ENCODE measurements around the gene TULP1.

DNA sequence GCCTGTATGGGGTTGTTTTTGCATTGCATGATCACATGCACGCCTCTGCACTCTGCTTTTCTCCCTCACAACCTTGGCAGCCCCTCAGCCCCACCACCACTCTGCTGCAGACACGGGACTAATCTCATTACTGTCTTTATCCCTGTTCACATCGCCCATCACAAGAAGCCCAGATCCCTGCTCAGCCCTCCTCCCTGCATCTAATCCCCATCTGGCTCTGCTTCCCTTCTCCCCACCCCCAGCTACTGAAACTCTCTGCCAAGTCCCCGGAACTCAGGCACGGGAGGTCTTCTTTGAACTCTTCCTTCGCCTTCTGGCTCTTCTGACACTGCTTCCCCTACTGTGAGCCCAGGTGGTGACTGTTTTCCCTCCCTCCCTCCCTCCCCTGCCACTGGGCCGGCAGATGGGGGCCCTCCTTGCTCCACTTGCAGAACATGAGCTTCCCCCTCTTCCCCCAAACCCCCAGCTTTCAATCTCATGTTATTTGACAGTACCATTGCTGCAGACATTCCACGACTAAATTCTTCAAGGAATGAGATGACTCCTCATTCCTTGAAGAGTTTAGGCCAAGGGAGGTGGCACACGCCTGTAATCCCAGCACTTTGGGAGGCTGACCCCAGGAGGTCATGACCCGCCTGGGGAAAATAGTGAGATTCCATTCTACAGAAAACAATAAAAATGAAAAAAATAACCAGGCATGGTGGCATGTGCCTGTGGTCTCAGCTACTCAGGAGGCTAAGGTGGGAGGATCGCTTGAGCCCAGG, 21.9 kb upstream of the TULP1 start:
- no peak for TF ChIP-seq EZH2 (IDR thresholded peaks at IDR 0.05; ENCODE audit: insufficient read depth, low read length)
- no peak for TF ChIP-seq CTCF (IDR thresholded peaks at IDR 0.05; ENCODE audit: insufficient read depth, low read depth, low read length)

Data from astrocyte (in vitro differentiated cells and primary cell).